ENCODE measurements around the gene ADAMTS8.

Gene ADAMTS8

DNA sequence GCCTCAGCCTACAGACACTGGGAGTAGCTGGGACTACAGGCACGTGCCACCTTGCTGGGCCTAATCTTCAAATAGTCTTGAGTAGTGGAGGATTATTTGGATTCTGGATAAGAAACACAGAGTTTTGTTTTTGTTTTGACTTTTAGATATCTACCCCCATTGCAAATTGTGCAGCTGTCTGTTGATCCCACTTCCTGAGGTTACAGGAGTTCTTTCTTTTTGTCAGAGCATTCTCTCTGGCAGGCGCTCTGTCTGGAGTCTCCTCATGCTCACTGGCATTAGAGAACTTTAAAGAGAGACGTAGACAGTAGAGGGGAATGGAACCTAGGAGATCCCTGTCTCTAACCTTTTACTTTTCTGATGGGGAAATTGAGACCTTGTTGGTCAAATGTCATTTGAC is 7.8 kb upstream of the ADAMTS8 start:
- Histone ChIP-seq H3K79me1 (ENCODE audit: low read depth, low read length) (no peaks in the 10 kb centered on the region), H2BK15ac (ENCODE audit: low read length) (no peak overlapping the region), H3K9ac (ENCODE audit: low read depth, low read length, poor library complexity) (no peak overlapping the region), H3K18ac (ENCODE audit: low read length) (no peak overlapping the region), H3K27me3 (ENCODE audit: control insufficient read depth in 3 of 3, insufficient read depth in 3 of 3, low read depth in 1 of 3, low read length in 3 of 3) (peaks cover 0 to 8% (median 0%) of the 10 kb centered on the region in 3 experiments), H3K4me2 (ENCODE audit: insufficient read depth, low read length, poor library complexity, severe bottlenecking) (no peak overlapping the region), H3K4ac (ENCODE audit: low read length) (no peak overlapping the region), H2AK5ac (ENCODE audit: low read depth, low read length) (no peak overlapping the region), H2BK5ac (ENCODE audit: low read length) (no peak overlapping the region), H4K8ac (ENCODE audit: low read depth, low read length) (no peak overlapping the region), H2AFZ (ENCODE audit: low read length) (no peak overlapping the region), H3K4me3 (ENCODE audit: low read length in 2 of 2) (no peak overlapping the region), H3K14ac (ENCODE audit: low read length) (no peak overlapping the region), H3K36me3 (replicated peaks in 1 of 2; ENCODE audit: control insufficient read depth in 2 of 2, insufficient read depth in 2 of 2, low read length in 2 of 2) (no peaks in the 10 kb centered on the region), H3K4me1 (ENCODE audit: control insufficient read depth in 2 of 2, insufficient read depth in 1 of 2, low read depth in 1 of 2, low read length in 2 of 2) (peaks cover 0 to 4% of the 10 kb centered on the region in 2 donors), H3K9me3 (replicated peaks in 1 of 2; ENCODE audit: control insufficient read depth in 2 of 2, insufficient read depth in 1 of 2, low read depth in 1 of 2, low read length in 2 of 2) (no peaks in the 10 kb centered on the region), H3K23ac (ENCODE audit: low read depth, low read length, poor library complexity) (no peak overlapping the region), H2BK120ac (ENCODE audit: low read depth, low read length) (no peak overlapping the region), H4K91ac (ENCODE audit: low read depth, low read length, poor library complexity) (no peak overlapping the region), H3K27ac (replicated peaks; ENCODE audit: low read length) (no peak overlapping the region), H2BK12ac (ENCODE audit: low read length) (no peak overlapping the region)
- no peak for DNase-seq (ENCODE audit: low spot score)
- no CpG with 5 or more reads among the region's 3 CpGs for WGBS, 2 donors (ENCODE audit: extremely low coverage in 2 of 2, insufficient read length in 2 of 2, insufficient replicate concordance in 1 of 2)

GRCh38 chr11:130435671-130436070 is 7.3 kb upstream of the ADAMTS8 start:
- H3K4me2 ChIP-seq (ENCODE audit: insufficient read depth, low read length, poor library complexity, severe bottlenecking): no peak overlapping the region
- H3K4me1 ChIP-seq (ENCODE audit: control insufficient read depth in 2 of 2, insufficient read depth in 1 of 2, low read depth in 1 of 2, low read length in 2 of 2): peaks cover 0 to 4% of the 10 kb centered on the region in 2 donors
- H3K27ac ChIP-seq (replicated peaks; ENCODE audit: low read length): no peak overlapping the region
- peaks cover 0 to 12% (median 0%) of the 10 kb centered on the region in 3 experiments for H3K27me3 ChIP-seq (ENCODE audit: control insufficient read depth in 3 of 3, insufficient read depth in 3 of 3, low read depth in 1 of 3, low read length in 3 of 3)
- no peak overlapping the region for H3K9ac ChIP-seq (ENCODE audit: low read depth, low read length, poor library complexity)
- no CpG with 5 or more reads among the region's 4 CpGs for WGBS, 2 donors (ENCODE audit: extremely low coverage in 2 of 2, insufficient read length in 2 of 2, insufficient replicate concordance in 1 of 2)
- H3K4ac ChIP-seq (ENCODE audit: low read length): no peak overlapping the region
- no peak overlapping the region for H2BK15ac ChIP-seq (ENCODE audit: low read length)
- no peak overlapping the region for H2AK5ac ChIP-seq (ENCODE audit: low read depth, low read length)
- no peak overlapping the region for H4K91ac ChIP-seq (ENCODE audit: low read depth, low read length, poor library complexity)
- H3K36me3 ChIP-seq (replicated peaks in 1 of 2; ENCODE audit: control insufficient read depth in 2 of 2, insufficient read depth in 2 of 2, low read length in 2 of 2): no peaks in the 10 kb centered on the region
- H3K79me1 ChIP-seq (ENCODE audit: low read depth, low read length): no peaks in the 10 kb centered on the region
- no peak overlapping the region for H2AFZ ChIP-seq (ENCODE audit: low read length)
- no peak overlapping the region for H3K4me3 ChIP-seq (ENCODE audit: low read length in 2 of 2)
- no peak overlapping the region for H2BK120ac ChIP-seq (ENCODE audit: low read depth, low read length)
- no peak for DNase-seq (ENCODE audit: low spot score)
- H3K14ac ChIP-seq (ENCODE audit: low read length): no peak overlapping the region
- H2BK5ac ChIP-seq (ENCODE audit: low read length): no peak overlapping the region
- H3K9me3 ChIP-seq (replicated peaks in 1 of 2; ENCODE audit: control insufficient read depth in 2 of 2, insufficient read depth in 1 of 2, low read depth in 1 of 2, low read length in 2 of 2): no peaks in the 10 kb centered on the region
- H2BK12ac ChIP-seq (ENCODE audit: low read length): no peak overlapping the region
- H3K18ac ChIP-seq (ENCODE audit: low read length): no peak overlapping the region
- H4K8ac ChIP-seq (ENCODE audit: low read depth, low read length): no peak overlapping the region
- no peak overlapping the region for H3K23ac ChIP-seq (ENCODE audit: low read depth, low read length, poor library complexity)

GRCh38 chr11:130434521-130435223 is 6.3 kb upstream of the ADAMTS8 start:
- H3K9ac ChIP-seq (ENCODE audit: low read depth, low read length, poor library complexity): no peak overlapping the region
- H2BK15ac ChIP-seq (ENCODE audit: low read length): no peak overlapping the region
- H3K18ac ChIP-seq (ENCODE audit: low read length): no peak overlapping the region
- no peaks in the 10 kb centered on the region for H3K36me3 ChIP-seq (replicated peaks in 1 of 2; ENCODE audit: control insufficient read depth in 2 of 2, insufficient read depth in 2 of 2, low read length in 2 of 2)
- H2AFZ ChIP-seq (ENCODE audit: low read length): peak overlapping the region; percentile 90
- H3K9me3 ChIP-seq (replicated peaks in 1 of 2; ENCODE audit: control insufficient read depth in 2 of 2, insufficient read depth in 1 of 2, low read depth in 1 of 2, low read length in 2 of 2): no peaks in the 10 kb centered on the region
- H4K8ac ChIP-seq (ENCODE audit: low read depth, low read length): no peak overlapping the region
- H4K91ac ChIP-seq (ENCODE audit: low read depth, low read length, poor library complexity): no peak overlapping the region
- no peak overlapping the region for H2BK5ac ChIP-seq (ENCODE audit: low read length)
- H3K4me2 ChIP-seq (ENCODE audit: insufficient read depth, low read length, poor library complexity, severe bottlenecking): peak overlapping the region; percentile 81
- H3K4me3 ChIP-seq (ENCODE audit: low read length in 2 of 2): peak overlapping the region; percentile 55 to 75
- peaks cover 0 to 4% of the 10 kb centered on the region in 2 donors for H3K4me1 ChIP-seq (ENCODE audit: control insufficient read depth in 2 of 2, insufficient read depth in 1 of 2, low read depth in 1 of 2, low read length in 2 of 2)
- no peak overlapping the region for H3K23ac ChIP-seq (ENCODE audit: low read depth, low read length, poor library complexity)
- WGBS, 2 donors (ENCODE audit: extremely low coverage in 2 of 2, insufficient read length in 2 of 2, insufficient replicate concordance in 1 of 2): no CpG with 5 or more reads among the region's 20 CpGs
- peak; percentile 83 for DNase-seq (ENCODE audit: low spot score)
- H3K27me3 ChIP-seq (ENCODE audit: control insufficient read depth in 3 of 3, insufficient read depth in 3 of 3, low read depth in 1 of 3, low read length in 3 of 3): peaks cover 0 to 21% (median 9%) of the 10 kb centered on the region in 3 experiments
- H3K14ac ChIP-seq (ENCODE audit: low read length): no peak overlapping the region
- H2BK120ac ChIP-seq (ENCODE audit: low read depth, low read length): no peak overlapping the region
- no peak overlapping the region for H2AK5ac ChIP-seq (ENCODE audit: low read depth, low read length)
- no peak overlapping the region for H3K27ac ChIP-seq (replicated peaks; ENCODE audit: low read length)
- no peaks in the 10 kb centered on the region for H3K79me1 ChIP-seq (ENCODE audit: low read depth, low read length)
- H2BK12ac ChIP-seq (ENCODE audit: low read length): no peak overlapping the region
- no peak overlapping the region for H3K4ac ChIP-seq (ENCODE audit: low read length)

GRCh38 chr11:130433357-130433756 is 4.9 kb upstream of the ADAMTS8 start:
- Histone ChIP-seq H3K4ac (ENCODE audit: low read length) (no peak overlapping the region), H2BK5ac (ENCODE audit: low read length) (no peak overlapping the region), H3K36me3 (replicated peaks in 1 of 2; ENCODE audit: control insufficient read depth in 2 of 2, insufficient read depth in 2 of 2, low read length in 2 of 2) (no peaks in the 10 kb centered on the region), H3K27me3 (ENCODE audit: control insufficient read depth in 3 of 3, insufficient read depth in 3 of 3, low read depth in 1 of 3, low read length in 3 of 3) (peaks cover 5 to 35% (median 23%) of the 10 kb centered on the region in 3 experiments), H3K9ac (ENCODE audit: low read depth, low read length, poor library complexity) (no peak overlapping the region), H3K23ac (ENCODE audit: low read depth, low read length, poor library complexity) (no peak overlapping the region), H3K18ac (ENCODE audit: low read length) (no peak overlapping the region), H3K9me3 (replicated peaks in 1 of 2; ENCODE audit: control insufficient read depth in 2 of 2, insufficient read depth in 1 of 2, low read depth in 1 of 2, low read length in 2 of 2) (no peaks in the 10 kb centered on the region), H3K27ac (replicated peaks; ENCODE audit: low read length) (no peak overlapping the region), H3K4me2 (ENCODE audit: insufficient read depth, low read length, poor library complexity, severe bottlenecking) (no peak overlapping the region), H3K4me1 (ENCODE audit: control insufficient read depth in 2 of 2, insufficient read depth in 1 of 2, low read depth in 1 of 2, low read length in 2 of 2) (peaks cover 0 to 4% of the 10 kb centered on the region in 2 donors), H3K79me1 (ENCODE audit: low read depth, low read length) (no peaks in the 10 kb centered on the region), H4K91ac (ENCODE audit: low read depth, low read length, poor library complexity) (no peak overlapping the region), H4K8ac (ENCODE audit: low read depth, low read length) (no peak overlapping the region), H2BK120ac (ENCODE audit: low read depth, low read length) (no peak overlapping the region), H2AFZ (ENCODE audit: low read length) (no peak overlapping the region), H3K14ac (ENCODE audit: low read length) (no peak overlapping the region), H3K4me3 (ENCODE audit: low read length in 2 of 2) (no peak overlapping the region), H2AK5ac (ENCODE audit: low read depth, low read length) (no peak overlapping the region), H2BK15ac (ENCODE audit: low read length) (no peak overlapping the region), H2BK12ac (ENCODE audit: low read length) (no peak overlapping the region)
- no peak for DNase-seq (ENCODE audit: low spot score)
- whole genome bisulfite sequencing, 2 donors (ENCODE audit: extremely low coverage in 2 of 2, insufficient read length in 2 of 2, insufficient replicate concordance in 1 of 2): no CpG with 5 or more reads among the region's 4 CpGs
